GM19324 (cell line): ENCODE data around the gene RXFP1.

Source experiments
- ATAC-seq: cut with Tn5 transposase; IDR thresholded peaks from one replicate; pipeline ENCODE4 v1.9.1; 2021; ENCODE audit warnings: mild to moderate bottlenecking, moderate library complexity; ENCODE audit not compliant: unreplicated experiment, low FRiP score

The RXFP1 gene

DNA sequence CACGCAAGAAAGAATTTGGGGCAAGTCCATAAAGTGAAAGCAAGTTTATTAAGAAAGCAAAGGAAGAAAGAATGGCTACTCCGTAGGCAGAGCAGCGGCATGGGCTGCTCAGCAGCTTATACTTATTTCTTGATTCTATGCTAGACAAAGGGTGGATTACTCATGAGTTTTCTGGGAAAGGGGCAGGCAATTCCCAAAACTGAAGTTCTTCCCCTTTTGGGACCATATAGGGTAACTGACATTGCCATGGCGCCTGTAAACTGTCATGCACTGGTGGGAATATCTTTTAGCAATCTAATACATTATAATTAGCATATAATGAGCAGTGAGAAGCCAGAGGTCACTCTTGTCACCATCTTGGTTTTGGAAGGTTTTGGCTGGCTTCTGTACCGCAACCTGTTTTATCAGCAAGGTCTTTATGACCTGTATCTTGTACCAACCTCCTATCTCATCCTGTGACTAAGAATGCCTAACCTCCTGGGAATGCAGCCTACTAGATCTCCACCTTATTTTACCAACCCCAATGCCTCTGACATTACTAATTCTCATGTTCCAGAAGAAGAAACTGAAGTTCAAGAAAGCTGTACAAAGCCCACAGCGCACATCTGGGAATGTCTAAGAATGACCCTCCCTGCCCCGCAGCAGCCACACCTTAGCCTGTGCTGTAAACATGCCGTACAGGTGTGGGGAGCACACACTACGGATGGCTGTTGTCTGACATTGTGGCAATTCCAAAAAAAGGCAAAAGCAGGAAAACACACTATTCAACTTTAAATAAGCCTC, 18.6 kb downstream of the RXFP1 start:
- ATAC-seq, result no peak

DNA sequence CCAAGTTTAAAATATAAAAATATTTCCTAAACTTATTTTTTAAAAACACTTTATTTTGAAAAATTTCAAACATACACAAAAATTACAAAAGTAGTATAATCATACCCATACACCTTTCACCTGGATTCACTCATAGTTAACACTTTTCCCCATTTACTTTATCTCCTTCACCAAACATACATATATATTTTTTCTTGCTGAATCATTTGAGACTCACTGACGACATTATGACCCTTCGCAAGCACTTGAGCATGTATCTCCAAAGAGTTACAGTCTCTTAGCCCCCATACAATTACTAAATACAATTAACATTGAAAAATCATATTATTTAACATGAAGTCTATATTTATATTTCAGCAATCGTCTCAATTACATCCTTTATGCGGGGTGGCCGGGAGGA, 19.8 kb downstream of the RXFP1 start:
- no peak for ATAC-seq

DNA sequence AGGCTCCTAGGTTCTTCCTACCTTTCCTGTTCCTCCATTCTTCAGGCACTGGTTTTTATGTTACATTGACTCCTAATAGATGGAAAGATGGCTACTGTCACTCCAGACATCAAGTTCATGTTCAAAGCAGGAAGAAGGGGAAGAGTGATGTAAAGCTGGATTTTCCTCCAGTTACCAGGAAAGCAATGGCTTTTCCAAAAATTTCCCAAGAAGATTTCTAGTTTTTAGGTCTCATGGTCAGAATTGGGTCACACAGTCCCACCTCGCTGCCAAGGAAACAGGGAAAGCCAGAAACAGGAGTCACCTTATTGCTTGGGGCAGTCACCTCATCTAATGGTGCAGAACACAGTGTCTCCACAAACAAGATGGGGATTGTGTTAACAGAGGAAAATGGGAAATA, 21.5 kb downstream of the RXFP1 start:
- ATAC-seq, result no peak

DNA sequence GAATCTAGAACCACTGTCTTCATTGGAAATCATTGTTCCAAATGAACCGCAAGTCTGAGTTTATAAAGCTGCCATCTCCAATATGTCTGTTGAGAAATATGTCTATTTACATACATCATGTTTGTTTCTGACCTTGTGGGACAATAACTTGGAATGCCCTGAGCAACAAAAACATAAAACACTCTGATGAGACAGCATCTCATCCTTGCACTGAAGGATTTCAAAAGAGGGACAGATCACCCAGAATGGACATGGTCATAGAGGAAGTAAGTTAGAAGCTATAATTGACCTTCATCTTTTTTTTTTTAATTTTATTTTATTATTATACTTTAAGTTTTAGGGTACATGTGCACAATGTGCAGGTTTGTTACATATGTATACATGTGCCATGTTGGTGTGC, 22.5 kb downstream of the RXFP1 start:
- no peak for ATAC-seq

GRCh38 chr4:158553364-158553763, 31.7 kb downstream of the RXFP1 start:
- no peak for ATAC-seq

GRCh38 chr4:158560284-158560683, 38.6 kb downstream of the RXFP1 start:
- no peak for ATAC-seq

GRCh38 chr4:158566860-158567259, 45.2 kb downstream of the RXFP1 start:
- ATAC-seq, result no peak

DNA sequence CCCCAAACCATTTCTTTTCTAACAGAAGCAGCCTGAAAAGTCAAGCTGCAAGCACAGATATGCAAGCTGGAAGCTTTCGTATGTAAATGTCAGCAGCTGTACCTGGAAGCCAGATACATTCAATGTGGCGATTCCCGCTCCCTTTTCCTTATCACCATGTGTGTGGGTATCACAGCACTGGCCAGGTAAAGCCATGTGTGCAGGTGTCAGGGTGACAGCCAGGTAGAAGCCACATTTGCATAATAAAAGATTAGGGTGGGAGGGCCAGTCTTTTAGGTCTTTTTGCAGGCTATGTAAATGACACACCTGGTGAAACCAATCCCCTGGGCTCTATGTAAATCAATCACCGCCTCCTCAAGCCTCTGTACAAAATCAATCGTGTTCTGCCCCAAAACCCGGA, 50.1 kb downstream of the RXFP1 start:
- no peak for ATAC-seq

DNA sequence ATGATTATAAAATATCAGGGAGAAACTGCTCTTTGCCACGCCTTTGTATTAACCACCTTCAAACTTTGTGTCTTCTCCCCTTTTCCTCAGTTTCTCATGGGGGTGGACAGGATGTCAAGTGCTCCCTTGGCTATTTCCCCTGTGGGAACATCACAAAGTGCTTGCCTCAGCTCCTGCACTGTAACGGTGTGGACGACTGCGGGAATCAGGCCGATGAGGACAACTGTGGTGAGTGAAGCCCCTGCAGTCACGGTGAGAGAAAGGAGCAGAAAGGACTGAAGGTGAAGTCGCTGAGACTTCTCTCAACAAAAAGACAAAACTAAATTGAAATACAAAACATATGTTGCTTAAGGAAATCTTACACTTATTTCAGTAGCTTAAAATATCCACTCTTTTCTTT, 50.9 kb downstream of the RXFP1 start:
- ATAC-seq, result no peak

DNA sequence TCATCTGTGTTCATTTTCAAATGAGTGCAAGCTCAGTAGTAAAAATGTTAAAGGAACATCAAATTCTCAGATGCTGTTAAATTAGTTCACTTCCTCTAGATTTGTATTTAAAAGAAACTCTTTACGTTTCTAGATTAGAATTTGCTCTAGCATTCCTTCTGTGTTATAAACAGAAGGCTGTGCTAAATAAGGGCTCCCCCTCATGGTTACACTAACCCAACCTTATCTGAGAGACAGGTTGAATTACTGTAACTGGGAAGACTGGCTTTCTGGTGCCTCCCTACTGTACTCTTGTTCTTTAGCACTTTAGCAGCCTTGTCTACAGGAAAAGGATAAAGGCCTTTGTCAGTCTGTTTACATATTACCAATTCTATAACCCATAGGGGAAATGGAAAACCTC, 56.8 kb downstream of the RXFP1 start:
- ATAC-seq, result no peak

GRCh38 chr4:158580064-158580463, 58.4 kb downstream of the RXFP1 start:
- ATAC-seq, result no peak

DNA sequence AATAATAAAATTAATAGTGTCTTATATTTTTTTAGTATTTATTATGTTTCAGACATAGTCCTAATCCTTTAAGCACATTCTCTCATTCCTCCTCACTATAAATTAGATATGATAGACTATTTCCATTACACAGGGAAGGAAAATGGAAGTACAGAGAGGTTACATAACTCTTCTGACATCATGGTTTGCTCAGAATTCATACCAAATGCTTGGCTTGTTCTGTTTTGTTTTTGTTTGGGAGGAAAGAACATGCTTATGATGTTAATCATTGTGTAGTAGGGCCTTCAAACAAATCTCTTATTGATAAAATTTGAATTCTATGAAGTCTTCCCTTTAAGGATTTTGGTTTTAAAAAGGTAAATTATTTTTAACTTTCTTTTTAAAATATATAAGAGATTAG, 59.5 kb downstream of the RXFP1 start:
- no peak for ATAC-seq

DNA sequence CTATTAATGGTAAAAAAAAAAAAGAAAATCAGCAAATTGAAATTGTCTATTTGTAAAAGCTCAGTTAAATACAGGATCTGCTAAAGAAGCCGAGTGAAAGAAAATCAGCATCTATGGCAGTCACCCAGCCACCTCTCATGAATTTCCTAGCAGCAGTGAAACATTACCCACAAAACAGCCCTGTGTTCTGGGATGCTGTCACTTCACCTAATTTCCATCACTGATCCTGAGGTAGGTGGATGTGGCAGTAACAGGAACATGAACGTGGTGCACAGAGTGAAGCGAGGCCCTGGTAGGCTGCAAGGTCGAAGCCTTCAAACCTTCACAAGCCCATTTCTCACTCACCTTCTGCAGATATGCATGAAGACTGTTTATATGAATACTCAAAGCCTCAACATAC, 65.2 kb downstream of the RXFP1 start:
- no peak for ATAC-seq

GRCh38 chr4:158588285-158588684, 66.6 kb downstream of the RXFP1 start:
- no peak for ATAC-seq

DNA sequence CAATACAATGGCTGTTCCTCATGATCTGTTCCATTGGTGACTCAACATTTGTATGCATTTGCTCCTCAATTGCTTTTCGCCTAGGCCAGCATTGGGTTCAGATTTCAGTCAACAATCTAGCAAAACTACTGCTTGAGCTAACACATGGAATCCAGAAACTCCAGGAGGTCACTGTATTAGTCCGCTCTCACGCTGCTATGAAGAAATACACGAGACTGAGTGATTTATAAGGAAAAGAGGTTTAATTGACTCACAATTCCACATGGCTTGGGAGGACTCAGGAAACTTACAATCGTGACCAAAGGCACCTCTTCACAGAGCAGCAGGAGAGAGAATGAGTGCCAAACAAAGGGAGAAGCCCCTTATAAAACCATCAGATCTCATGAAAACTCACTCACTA, 67.1 kb downstream of the RXFP1 start:
- no peak for ATAC-seq

DNA sequence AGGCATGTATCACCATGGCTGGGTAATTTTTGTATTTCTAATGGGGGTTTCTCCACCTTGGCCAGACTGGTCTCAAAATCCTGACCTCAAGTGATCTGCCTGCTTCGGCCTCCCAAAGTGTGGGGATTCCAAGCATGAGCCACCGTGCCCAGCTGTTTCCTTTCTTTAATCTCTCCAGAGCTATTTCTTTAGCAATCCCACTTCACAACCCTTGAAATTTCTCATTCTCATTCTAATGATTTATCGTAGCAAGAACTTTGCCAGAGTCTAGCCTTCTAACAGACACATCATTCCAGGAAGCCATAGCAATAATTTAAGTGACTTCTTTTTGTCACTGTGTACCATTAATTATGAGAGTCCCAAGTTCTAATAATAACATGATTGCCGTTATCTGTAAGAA, 68.6 kb downstream of the RXFP1 start:
- no peak for ATAC-seq

DNA sequence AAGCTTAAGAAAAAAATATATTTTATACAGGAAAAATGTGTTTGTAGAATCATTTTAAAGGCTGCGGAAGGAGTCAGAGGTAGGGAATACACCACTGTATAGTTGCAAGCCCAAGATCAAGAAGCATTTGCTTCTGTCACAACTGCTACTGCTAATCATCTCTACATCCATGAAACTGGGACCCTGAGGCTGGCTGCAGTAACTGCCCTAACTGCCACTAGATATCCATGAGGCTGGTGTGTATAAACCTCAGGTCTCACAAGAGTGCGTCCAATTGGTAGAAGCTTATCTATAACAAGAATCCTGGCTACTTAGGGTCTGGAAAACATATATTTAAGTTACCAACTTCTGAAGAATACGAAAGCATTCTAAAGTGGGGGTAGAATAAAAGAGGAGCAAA, 69.1 kb downstream of the RXFP1 start:
- no peak for ATAC-seq

DNA sequence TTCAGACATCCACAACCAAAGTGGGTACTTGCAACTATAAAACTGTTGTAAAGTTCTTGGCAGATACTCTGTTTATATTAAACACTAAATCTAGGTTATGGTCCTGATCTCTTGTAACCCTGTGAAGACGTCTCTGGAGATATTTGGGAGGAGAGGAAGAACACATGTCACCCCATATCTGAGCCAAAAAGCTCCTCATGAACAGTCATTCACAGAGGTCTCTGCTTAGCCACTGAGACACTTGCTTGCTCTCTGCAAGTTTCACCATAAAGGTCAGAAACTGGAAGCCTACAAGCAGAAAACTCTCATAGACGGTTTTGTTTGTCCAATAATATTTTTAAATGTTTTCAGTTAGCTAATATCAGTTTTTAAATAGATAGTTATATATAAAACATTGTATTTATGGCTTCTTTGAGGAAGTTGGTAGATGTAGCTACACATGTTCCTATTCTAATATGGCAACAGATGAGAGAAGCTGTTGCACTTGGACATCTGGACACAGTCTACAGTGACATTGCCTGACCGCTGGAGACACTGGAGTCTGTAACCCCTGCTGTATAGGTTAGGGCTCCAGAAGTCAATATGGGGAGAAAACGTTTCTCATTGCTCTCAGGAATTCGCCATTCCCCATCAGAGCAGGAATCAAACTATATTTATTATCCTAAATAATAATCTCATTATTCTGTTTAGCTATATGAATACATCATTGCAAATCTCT, 76.4 kb downstream of the RXFP1 start:
- ATAC-seq, result no peak

DNA sequence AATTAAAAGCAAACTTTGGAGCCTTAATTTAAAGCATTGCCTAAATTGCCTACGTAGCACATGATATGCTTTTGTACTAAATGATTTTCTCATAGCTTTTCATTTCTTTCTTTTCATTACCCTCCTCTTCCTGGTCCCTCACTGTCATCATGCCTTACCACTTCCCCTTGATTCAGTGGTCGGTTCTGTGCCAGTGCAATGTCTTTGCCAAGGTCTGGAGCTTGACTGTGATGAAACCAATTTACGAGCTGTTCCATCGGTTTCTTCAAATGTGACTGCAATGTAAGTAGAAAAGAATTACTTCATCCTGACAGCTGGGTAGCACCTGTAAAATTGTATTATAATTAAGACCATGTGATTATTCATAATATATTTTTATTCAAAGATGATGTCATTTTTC, 77.5 kb downstream of the RXFP1 start:
- ATAC-seq, result no peak

DNA sequence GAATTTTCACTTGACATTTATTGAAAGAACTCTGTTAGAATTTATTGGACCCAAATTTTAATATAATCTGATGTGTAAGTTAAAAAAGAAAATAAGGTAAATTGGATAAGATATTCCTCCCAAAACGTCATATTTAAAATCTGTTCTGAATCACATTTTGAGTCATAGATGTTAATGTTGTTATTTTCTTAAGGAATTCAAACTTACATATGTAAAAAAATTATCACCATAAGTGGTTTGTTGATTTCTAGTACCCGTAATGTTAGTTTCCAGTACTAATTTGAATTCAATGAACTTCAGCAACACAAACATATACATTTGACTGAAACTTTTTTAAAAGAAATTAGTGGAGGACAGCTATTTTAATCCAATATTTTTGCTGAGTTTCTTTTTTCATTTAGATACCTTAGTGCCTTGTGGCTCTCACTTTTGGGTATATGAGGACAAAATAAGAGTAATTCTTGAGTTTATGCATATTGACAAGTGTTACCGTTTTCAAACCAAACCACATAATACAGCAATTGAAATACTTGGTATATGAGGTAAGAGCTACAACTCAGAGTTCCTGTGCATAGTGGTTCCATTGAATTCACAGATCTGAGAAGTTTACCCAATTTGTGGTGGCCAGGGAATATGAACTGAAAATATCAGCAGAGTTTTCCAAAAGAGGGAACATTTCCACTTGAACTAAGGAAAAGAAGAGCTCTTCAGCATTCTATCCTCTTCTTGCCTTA, 78.2 kb downstream of the RXFP1 start:
- no peak for ATAC-seq

GRCh38 chr4:158604369-158604768, 82.7 kb downstream of the RXFP1 start:
- no peak for ATAC-seq

GRCh38 chr4:158605393-158605792, 83.7 kb downstream of the RXFP1 start:
- no peak for ATAC-seq
